Astrocyte (in vitro differentiated cells and primary cell): ENCODE measurements around the gene TAMALIN.

Experiments
- CTCF ChIP-seq: IDR thresholded peaks from 2 replicates; pipeline ENCODE4 v1.5.1; 2011; ENCODE audit warnings: low read depth, mild to moderate bottlenecking, inconsistent platforms, low read length, moderate library complexity; ENCODE audit not compliant: insufficient read depth
- EZH2 ChIP-seq: IDR thresholded peaks from 2 replicates; pipeline ENCODE4 v1.6.1; 2012; ENCODE audit warnings: mild to moderate bottlenecking, low read length, inconsistent platforms; ENCODE audit not compliant: insufficient read depth

- TF ChIP-seq CTCF (no peak), EZH2 (no peak)
These were observed 48.3 kb downstream of the TAMALIN start for GRCh38 chr12:52054833-52055730.
